ENCODE measurements around the gene U2AF2.

- no peak for TF ChIP-seq POLR2A (IDR thresholded peaks at IDR 0.05)
- no peak for TF ChIP-seq CTCF (IDR thresholded peaks at IDR 0.05)
Observed at GRCh38 chr19:55716531-55716930, 61.7 kb downstream of the U2AF2 start.

All from esophagus squamous epithelium (tissue), 4 donors.